Measurements from ENCODE around the gene NADSYN1.

DNA sequence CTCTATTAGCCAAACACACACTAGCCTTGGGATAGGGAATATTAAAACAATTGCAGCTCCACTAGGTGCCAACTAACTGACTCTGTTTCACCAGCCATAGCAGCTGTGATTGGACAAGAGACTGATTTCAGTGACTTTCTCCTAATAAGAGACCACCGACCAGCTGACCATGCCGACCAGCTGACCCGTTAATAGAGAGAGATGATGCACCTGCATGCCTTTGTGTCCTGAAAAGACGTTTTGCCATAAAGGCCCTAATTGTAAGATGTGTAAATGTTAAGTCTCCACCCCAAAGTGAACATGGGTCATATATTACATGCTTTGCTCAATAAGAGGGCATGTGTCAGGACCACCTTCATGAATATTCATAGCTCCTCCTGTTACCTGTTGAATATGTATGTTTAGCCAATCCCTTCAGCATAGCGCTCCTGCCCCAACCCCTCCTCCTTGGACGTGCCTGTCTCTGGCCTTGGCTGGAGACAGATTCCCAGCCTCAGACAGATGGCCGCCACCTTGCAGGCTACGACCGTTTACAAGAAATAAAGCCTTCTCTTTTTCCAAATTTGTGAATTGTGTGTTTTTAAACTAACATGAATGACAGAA lies 1.3 kb upstream of the NADSYN1 start:
- TF ChIP-seq POLR2A (IDR thresholded peaks at IDR 0.05), result no peak
- TF ChIP-seq, protein P1, sequence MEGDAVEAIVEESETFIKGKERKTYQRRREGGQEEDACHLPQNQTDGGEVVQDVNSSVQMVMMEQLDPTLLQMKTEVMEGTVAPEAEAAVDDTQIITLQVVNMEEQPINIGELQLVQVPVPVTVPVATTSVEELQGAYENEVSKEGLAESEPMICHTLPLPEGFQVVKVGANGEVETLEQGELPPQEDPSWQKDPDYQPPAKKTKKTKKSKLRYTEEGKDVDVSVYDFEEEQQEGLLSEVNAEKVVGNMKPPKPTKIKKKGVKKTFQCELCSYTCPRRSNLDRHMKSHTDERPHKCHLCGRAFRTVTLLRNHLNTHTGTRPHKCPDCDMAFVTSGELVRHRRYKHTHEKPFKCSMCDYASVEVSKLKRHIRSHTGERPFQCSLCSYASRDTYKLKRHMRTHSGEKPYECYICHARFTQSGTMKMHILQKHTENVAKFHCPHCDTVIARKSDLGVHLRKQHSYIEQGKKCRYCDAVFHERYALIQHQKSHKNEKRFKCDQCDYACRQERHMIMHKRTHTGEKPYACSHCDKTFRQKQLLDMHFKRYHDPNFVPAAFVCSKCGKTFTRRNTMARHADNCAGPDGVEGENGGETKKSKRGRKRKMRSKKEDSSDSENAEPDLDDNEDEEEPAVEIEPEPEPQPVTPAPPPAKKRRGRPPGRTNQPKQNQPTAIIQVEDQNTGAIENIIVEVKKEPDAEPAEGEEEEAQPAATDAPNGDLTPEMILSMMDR (IDR thresholded peaks at IDR 0.05), result no peak
